T-helper 9 cell (primary cell): ENCODE data around the gene ZNF546.

ENCODE experiments used
- DNase-seq: peaks from one replicate; pipeline ENCODE4 v3.0.0-alpha.2; 2020

The ZNF546 gene

DNA sequence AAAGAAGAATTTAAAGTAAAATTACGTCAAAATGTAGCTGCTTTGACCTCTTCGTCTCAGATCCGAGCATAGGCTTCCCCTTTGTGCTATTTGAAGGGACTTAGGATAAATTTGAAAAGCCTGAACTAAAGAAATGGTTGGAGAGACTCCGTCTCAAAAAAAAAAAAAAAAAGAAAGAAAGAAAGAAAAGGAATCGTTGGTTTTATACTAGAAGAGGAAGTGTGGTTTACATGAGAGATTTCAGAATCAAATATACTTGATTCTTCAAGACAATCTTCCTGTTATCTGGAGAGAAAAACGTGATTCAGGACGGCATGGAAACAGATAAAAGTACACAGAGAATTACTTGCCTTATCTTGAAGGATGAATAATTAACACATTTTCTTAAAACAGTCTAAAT lies 59.6 kb downstream of the ZNF546 start:
- DNase-seq: no peak

DNA sequence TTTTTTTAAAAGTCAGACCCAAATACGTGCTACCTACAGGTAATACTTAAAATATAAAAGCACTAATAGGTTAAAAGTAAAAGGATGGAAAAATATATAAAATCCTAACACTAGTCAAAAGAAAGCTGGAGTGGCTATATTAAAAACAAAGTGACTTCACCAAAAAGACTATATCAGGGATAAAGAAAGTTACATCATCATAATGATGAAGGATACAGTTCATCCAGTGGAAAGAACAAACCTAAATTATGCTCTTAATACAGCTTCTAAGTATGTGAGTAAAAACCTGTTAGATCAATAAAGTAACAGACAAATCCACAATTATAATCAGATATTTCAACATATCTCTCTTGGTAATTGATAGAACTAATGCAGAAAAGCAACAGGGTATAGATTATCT lies 60.3 kb downstream of the ZNF546 start:
- no peak for DNase-seq

DNA sequence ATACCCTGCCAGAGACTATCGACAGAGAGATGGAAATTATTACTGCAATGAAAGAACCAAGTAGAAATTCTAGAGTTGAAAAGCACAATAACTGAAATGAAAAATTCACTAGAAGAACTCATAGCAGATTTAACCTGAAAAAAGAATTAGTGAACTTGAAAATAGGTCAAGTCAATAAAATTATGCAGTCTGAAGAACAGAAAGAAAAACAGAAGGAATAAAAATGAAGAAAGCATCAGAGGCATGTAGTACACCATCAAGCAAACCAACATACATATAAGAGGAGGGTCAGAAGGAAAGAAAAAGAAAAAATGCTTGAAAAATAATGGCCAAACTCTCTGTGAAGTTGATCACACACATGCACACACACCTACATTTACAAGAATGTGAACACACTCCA lies 62.8 kb downstream of the ZNF546 start:
- DNase-seq: no peak

DNA sequence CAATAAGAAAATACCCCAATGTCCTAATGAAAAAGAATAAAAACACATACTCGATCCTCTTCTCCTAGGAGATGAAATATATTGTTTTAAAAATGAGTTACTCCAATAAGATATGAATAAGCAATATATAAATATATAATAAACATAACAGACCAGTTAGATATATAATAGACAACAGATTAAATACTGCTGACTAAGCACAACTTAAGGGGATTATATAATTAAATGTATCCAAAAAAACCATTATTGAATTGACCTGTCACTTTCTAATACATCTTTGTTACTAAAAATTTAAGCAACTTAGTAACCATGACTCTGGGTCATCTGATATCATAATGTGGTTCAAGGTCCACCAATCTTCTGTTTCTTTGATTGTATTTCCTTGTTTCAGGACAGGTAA lies 73.2 kb downstream of the ZNF546 start:
- no peak for DNase-seq
